Spleen (tissue), 11 donors: Measurements from ENCODE around the gene VPS52. TPM values are rescaled to one million over a fixed set of nuclear protein-coding genes. Genes with fewer than 3 reads are reported as not detected.

Source experiments
- DNase-seq: peaks from one replicate; pipeline ENCODE4 v3.0.0-alpha.2; 2020
- H3K27ac ChIP-seq, 8 donors: fragments of 200-600 bp; sonication (generic) in 7 of 8; 1 replicate in 4 of 8; 2 replicates in 4 of 8; pipeline versions ENCODE4 v1.5.0 to v1.8.0; 2016 to 2021; ENCODE audit warnings: inconsistent platforms in 4 of 8, mild to moderate bottlenecking in 4 of 8, moderate library complexity in 1 of 8
- H3K27me3 ChIP-seq, 7 donors: fragments of 200-600 bp; sonication (generic) in 6 of 7; replicated peaks in 1 of 7; 1 replicate in 4 of 7; 2 replicates in 3 of 7; pipeline versions ENCODE4 v1.5.0 to v1.8.0; 2016 to 2021; ENCODE audit warnings: inconsistent platforms in 3 of 7, mild to moderate bottlenecking in 1 of 7
- H3K36me3 ChIP-seq, 6 donors: fragments of 200-600 bp; sonication (generic) in 5 of 6; 1 replicate in 4 of 6; 2 replicates in 2 of 6; pipeline versions ENCODE4 v1.5.0 to v1.8.0; 2016 to 2021; ENCODE audit warnings: inconsistent platforms in 2 of 6
- H3K4me1 ChIP-seq, 6 donors: fragments of 200-600 bp; sonication (generic) in 5 of 6; 1 replicate in 3 of 6; 2 replicates in 3 of 6; pipeline versions ENCODE4 v1.5.0 to v1.8.0; 2016 to 2021; ENCODE audit warnings: inconsistent platforms in 3 of 6
- H3K4me3 ChIP-seq, 8 donors: fragments of 200-600 bp; sonication (generic) in 7 of 8; 1 replicate in 4 of 8; 2 replicates in 4 of 8; pipeline versions ENCODE4 v1.5.0 to v1.8.0; 2016 to 2021; ENCODE audit warnings: inconsistent platforms in 4 of 8, mild to moderate bottlenecking in 4 of 8, moderate library complexity in 2 of 8
- H3K9me3 ChIP-seq, 8 donors: fragments of 200-600 bp; sonication (generic) in 7 of 8; 1 replicate in 4 of 8; 2 replicates in 4 of 8; pipeline versions ENCODE4 v1.5.0 to v1.8.0; 2016 to 2021; ENCODE audit warnings: inconsistent platforms in 4 of 8
- POLR2A ChIP-seq, 3 donors: fragments of 450-650 bp; IDR thresholded peaks; one replicate each; pipeline ENCODE4 v1.5.1; 2017; ENCODE audit warnings: antibody characterized with exemption in 3 of 3, mild to moderate bottlenecking in 1 of 3
- POLR2AphosphoS5 ChIP-seq, 3 donors: sonication (generic); formaldehyde crosslinking; IDR thresholded peaks; one replicate each; pipeline ENCODE4 v1.5.1; 2017; ENCODE audit warnings: antibody characterized with exemption in 3 of 3
- WGBS, 5 donors: extraction: QIAGEN DNeasy Blood & Tissue Kit in 3 of 5; methylation state at CpG; one replicate each; pipeline versions ENCODE4 v1.1.5 to v1.1.7; 2013 to 2018; 5-methylcytosine and 5-hydroxymethylcytosine counted together
- intact Hi-C: fragments of 100-400 bp; cut with DNase I; formaldehyde crosslinking; loops from one replicate; pipeline ENCODE4 v1.15.0; 2023; ENCODE audit warnings: low total_unique reads
- polyA plus RNA-seq, 3 donors: library from polyadenylated mRNA; stranded (reverse); fragments of 200-250 nt; gene quantifications; one replicate each; pipeline ENCODE4 v1.2.1, GENCODE V29; 2013
- total RNA-seq, 7 donors: library from RNA; depleted of rRNA in 3 of 7; stranded (reverse); fragments of >200 nt in 3 of 7; fragmentation: NEBNext Ultra II Directional in 4 of 7; extraction: Animal tissue kit (Norgen Biotek cat#: 25700) in 4 of 7; gene quantifications; one replicate each; pipeline versions ENCODE4 v1.1.0 to v1.2.1, GENCODE V29; 2016 to 2021
- TF ChIP-seq, protein P1 (sequence below), 11 experiments: fragments of 200-600 bp in 7 of 11; fragments of 450-650 bp in 4 of 11; sonication (generic) in 4 of 11; IDR thresholded peaks in 8 of 11; conservative IDR thresholded peaks in 3 of 11; 1 replicate in 7 of 11; 2 replicates in 4 of 11; pipeline versions ENCODE4 v1.4.0 to v1.8.0; 2016 to 2021; ENCODE audit warnings: antibody characterized with exemption in 11 of 11, inconsistent platforms in 4 of 11, mild to moderate bottlenecking in 1 of 11
- donor health status: healthy with polysubstance abuse.
- donor health status: DM: no; HTN: no; CAD: no; lungs with moderate emphysema.
- donor health status: DM: no; HTN: no; CAD: no.
- donor health status: Bipolar disorder and iron deficiency.
- donor health status: healthy.
- donor health status: DM: no; HTN: no; CAD: no.
- donor health status: DM: yes; HTN: yes; CAD: no.

The VPS52 gene
- total and polyA plus RNA-seq, 10 donors = 31.7 to 87.7 (median 54.1) TPM

- Histone ChIP-seq H3K4me1 (peaks cover 15 to 60% (median 36%) of the 10 kb centered on the region in 6 donors), H3K4me3 (peak overlapping the region; percentile 66 to 86 (median 83)), H3K36me3 (peaks cover 4 to 77% (median 63%) of the 10 kb centered on the region in 6 donors), H3K9me3 (no peaks in the 10 kb centered on the region), H3K27me3 (no peaks in the 10 kb centered on the region), H3K27ac (peak overlapping the region; percentile 76 to 94 (median 88))
- no peak for DNase-seq
- peak in 1 of 3 donors; percentile 21 for TF ChIP-seq POLR2AphosphoS5 (IDR thresholded peaks at IDR 0.05)
- TF ChIP-seq POLR2A (IDR thresholded peaks at IDR 0.05) = no peak
- 4 to 7% (median 5%) methylated on average over 14 of the region's 14 CpGs for WGBS, 5 donors
- intact Hi-C loops = no loop called here
These were observed 18.2 kb upstream of the VPS52 start for GRCh38 chr6:33289784-33290315.

DNA sequence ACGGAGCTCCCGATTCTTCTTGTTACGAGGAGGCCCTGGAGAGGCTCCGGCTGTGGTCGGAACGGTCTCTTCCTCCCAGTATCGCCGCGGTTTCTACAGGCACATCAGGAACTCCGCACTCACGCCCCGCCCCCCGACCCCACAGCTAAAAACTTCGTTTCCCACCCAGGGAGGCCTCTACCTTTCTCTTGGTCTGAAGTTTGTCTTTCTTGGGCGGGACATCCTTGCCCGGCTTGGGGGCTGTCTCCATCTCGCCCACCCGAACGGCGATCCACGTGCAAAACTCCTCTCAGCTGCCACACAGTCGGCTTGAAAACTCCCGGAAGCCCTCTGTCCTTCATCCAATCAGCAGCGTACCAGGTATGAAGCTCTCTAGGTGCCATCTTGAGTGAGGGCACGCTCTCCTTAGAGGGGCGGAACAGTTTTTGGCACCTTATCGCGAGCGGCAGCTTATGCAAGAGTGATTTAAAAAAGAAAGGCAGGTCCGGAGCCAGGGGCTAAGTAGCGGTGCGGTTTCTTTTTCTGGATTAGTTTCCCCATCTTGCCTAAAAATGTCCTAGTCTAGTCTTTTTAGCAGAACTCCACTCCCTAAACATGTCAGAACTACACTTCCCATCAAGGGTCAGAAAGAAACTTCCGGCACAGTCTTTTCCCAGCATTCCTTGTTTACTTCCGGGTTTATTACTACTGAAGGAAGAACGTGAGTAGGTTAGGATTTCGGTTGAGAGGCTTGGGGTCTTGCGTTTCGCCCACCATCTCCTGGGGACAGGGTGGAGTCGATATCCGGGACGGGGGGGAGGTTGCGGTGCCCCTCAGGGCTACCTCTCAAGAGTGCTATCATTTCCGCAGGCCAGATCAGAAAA lies 17.5 kb upstream of the VPS52 start, which contains the start of the genes PFDN6 and WDR46:
Gene PFDN6, plus strand, starts transcription at position 681 of the 863 bp plus-strand sequence. CDS start 256 bp downstream, outside the sequence.
Gene WDR46, minus strand, starts transcription at position 319 of the 863 bp plus-strand sequence. Its CDS starts 69 bp downstream, at position 250.
- Histone ChIP-seq H3K36me3 (peaks cover 4 to 77% (median 60%) of the 10 kb centered on the region in 6 donors), H3K4me3 (peak within 1 kb of the TSS; percentile 66 to 86 (median 83)), H3K4me1 (peaks cover 15 to 60% (median 33%) of the 10 kb centered on the region in 6 donors), H3K27me3 (no peaks in the 10 kb centered on the region), H3K9me3 (no peaks in the 10 kb centered on the region), H3K27ac (peak within 1 kb of the TSS; percentile 76 to 94 (median 88))
- DNase-seq = peak; percentile 91
- intact Hi-C loops = no loop called here
- 0 to 1% (median 0%) methylated on average over 43 of the region's 43 CpGs for WGBS, 5 donors
- TF ChIP-seq POLR2AphosphoS5 (IDR thresholded peaks at IDR 0.05) (peak; percentile 11 to 68 (median 64)), POLR2A (IDR thresholded peaks at IDR 0.05) (no peak)
- TF ChIP-seq, protein P1, sequence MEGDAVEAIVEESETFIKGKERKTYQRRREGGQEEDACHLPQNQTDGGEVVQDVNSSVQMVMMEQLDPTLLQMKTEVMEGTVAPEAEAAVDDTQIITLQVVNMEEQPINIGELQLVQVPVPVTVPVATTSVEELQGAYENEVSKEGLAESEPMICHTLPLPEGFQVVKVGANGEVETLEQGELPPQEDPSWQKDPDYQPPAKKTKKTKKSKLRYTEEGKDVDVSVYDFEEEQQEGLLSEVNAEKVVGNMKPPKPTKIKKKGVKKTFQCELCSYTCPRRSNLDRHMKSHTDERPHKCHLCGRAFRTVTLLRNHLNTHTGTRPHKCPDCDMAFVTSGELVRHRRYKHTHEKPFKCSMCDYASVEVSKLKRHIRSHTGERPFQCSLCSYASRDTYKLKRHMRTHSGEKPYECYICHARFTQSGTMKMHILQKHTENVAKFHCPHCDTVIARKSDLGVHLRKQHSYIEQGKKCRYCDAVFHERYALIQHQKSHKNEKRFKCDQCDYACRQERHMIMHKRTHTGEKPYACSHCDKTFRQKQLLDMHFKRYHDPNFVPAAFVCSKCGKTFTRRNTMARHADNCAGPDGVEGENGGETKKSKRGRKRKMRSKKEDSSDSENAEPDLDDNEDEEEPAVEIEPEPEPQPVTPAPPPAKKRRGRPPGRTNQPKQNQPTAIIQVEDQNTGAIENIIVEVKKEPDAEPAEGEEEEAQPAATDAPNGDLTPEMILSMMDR (IDR thresholded peaks at IDR 0.05 in 8 of 11, conservative IDR thresholded peaks at IDR 0.05 in 3 of 11) = peak in 1 of 11 experiments; percentile 19

- DNase-seq = no peak
- H3K27me3 ChIP-seq = no peaks in the 10 kb centered on the region
- peaks cover 15 to 54% (median 33%) of the 10 kb centered on the region in 6 donors for H3K4me1 ChIP-seq
- no peaks in the 10 kb centered on the region for H3K9me3 ChIP-seq
- TF ChIP-seq POLR2AphosphoS5 (IDR thresholded peaks at IDR 0.05) = no peak
- TF ChIP-seq, protein P1 (IDR thresholded peaks at IDR 0.05 in 8 of 11, conservative IDR thresholded peaks at IDR 0.05 in 3 of 11) = no peak
- TF ChIP-seq POLR2A (IDR thresholded peaks at IDR 0.05) = no peak
- H3K27ac ChIP-seq = peak overlapping the region; percentile 76 to 94 (median 88)
- intact Hi-C loops = no loop called here
- H3K36me3 ChIP-seq = peaks cover 4 to 77% (median 60%) of the 10 kb centered on the region in 6 donors
- H3K4me3 ChIP-seq = peak overlapping the region; percentile 66 to 86 (median 83)
- 9 to 13% (median 10%) methylated on average over 18 to 21 of the region's 21 CpGs for WGBS, 5 donors
These were observed 16.7 kb upstream of the VPS52 start for GRCh38 chr6:33288141-33288920.
